Mucosa of descending colon (tissue), 3 donors: Measurements from ENCODE around the gene MTX2. TPM values are rescaled to one million over a fixed set of nuclear protein-coding genes. Genes with fewer than 3 reads are reported as not detected.

Experiments used
- ATAC-seq: fragments of 200-7000 bp; cut with Tn5 transposase; one replicate; pipeline ENCODE4 v1.9.1; 2020; ENCODE audit warnings: mild to moderate bottlenecking, moderate library complexity
- DNase-seq, 3 donors: peaks; one replicate each; pipeline ENCODE4 v3.0.0-alpha.2; 2020
- H3K36me3 ChIP-seq: fragments of 200-600 bp; one replicate; pipeline ENCODE4 v1.8.0; 2021; ENCODE audit warnings: low read depth, mild to moderate bottlenecking
- H3K4me1 ChIP-seq: fragments of 200-600 bp; one replicate; pipeline ENCODE4 v1.8.0; 2021; ENCODE audit warnings: low read depth, mild to moderate bottlenecking
- H3K4me3 ChIP-seq: fragments of 200-600 bp; one replicate; pipeline ENCODE4 v1.8.0; 2021; ENCODE audit warnings: mild to moderate bottlenecking
- H3K9me3 ChIP-seq: fragments of 200-600 bp; one replicate; pipeline ENCODE4 v1.8.0; 2021; ENCODE audit warnings: mild to moderate bottlenecking
- intact Hi-C, 2 donors: fragments of 100-400 bp; cut with DNase I in 1 of 2; cut with micrococcal nuclease in 1 of 2; formaldehyde crosslinking; loops; one replicate each; pipeline versions ENCODE4 v1.11.0 to v1.11.1; 2022; cut with DNase I, micrococcal nuclease
- long read RNA-seq, 2 donors: library from polyadenylated mRNA; unstranded; transcript quantifications; one replicate each; pipeline ENCODE4 v2.0.0, GENCODE V29; 2019 to 2021
- total RNA-seq, 3 donors: library from RNA; stranded (reverse); fragmentation: NEBNext Ultra II Directional in 2 of 3; extraction: Animal tissue kit (Norgen Biotek cat#: 25700) in 2 of 3; gene quantifications; one replicate each; pipeline versions ENCODE4 v1.2.1 to v1.2.4, GENCODE V29; 2021 to 2023
- TF ChIP-seq, protein P1 (sequence below): fragments of 200-600 bp; IDR thresholded peaks from one replicate; pipeline ENCODE4 v1.8.0; 2022; ENCODE audit warnings: antibody characterized with exemption, mild to moderate bottlenecking
- donor health status: DM: no; HTN: no; CAD: no; lungs with moderate emphysema.
- donor health status: DM: no; HTN: no; CAD: no.
- donor health status: DM: no; HTN: yes; CAD: no.

Gene MTX2
- total RNA-seq: 10 to 100 TPM; 27.5 to 29.9 (median 29.8) TPM
- long read RNA-seq, donor 1, transcript MTX2-201 (10 exons, 1,364 nt): major isoform, 18 of 25 reads
- long read RNA-seq, donor 1, partial matches to known transcripts: 0 of 25 reads
- long read RNA-seq, donor 1, other reads (novel, unspliced or antisense): 3 of 25 reads
- long read RNA-seq, donor 2, transcript MTX2-201 (10 exons, 1,364 nt): major isoform, 49 of 60 reads
- long read RNA-seq, donor 2, partial matches to known transcripts: 1 of 60 reads
- long read RNA-seq, donor 2, other reads (novel, unspliced or antisense): 6 of 60 reads

DNA sequence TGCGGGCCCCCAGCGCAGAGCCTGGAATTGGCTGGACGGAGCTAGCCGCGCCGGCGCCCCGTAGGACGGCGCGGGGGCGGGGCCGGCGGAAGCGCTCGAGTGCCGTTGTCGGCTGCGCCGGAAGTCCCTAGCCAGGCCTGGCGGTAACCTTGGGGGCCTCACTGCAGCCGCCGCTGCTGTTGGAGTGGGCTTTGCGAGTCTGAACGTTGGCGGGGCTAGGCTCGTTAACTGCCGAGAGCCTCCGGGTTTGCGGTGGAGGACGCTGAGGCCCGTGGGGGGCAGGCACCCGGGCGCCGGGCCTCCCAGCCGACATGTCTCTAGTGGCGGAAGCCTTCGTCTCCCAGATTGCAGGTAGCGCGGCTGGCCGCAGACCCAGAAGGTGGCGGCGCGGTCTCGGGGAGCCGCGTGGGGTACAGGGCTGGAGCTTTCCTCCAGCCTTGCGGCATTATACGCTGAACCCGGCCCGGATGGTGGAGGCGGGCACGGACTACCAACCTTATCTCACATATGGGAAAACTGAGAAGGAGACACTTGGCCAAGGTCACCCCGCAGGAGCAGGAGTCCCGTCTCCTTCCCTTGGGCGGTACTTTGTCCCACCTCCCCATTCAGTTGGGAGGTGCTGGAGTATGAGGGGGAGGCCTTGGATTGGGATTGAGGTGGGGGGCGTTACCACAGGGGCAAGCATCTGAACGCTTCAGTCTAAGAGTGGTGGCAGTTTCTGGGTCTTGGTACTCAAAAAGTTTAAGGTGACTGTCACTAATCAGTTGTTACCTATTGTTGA lies at the start of gene MTX2:
Gene MTX2, plus strand, starts transcription at position 124 of the 781 bp plus-strand sequence. Its CDS starts 188 bp downstream, at position 312.
- TF ChIP-seq, protein P1, sequence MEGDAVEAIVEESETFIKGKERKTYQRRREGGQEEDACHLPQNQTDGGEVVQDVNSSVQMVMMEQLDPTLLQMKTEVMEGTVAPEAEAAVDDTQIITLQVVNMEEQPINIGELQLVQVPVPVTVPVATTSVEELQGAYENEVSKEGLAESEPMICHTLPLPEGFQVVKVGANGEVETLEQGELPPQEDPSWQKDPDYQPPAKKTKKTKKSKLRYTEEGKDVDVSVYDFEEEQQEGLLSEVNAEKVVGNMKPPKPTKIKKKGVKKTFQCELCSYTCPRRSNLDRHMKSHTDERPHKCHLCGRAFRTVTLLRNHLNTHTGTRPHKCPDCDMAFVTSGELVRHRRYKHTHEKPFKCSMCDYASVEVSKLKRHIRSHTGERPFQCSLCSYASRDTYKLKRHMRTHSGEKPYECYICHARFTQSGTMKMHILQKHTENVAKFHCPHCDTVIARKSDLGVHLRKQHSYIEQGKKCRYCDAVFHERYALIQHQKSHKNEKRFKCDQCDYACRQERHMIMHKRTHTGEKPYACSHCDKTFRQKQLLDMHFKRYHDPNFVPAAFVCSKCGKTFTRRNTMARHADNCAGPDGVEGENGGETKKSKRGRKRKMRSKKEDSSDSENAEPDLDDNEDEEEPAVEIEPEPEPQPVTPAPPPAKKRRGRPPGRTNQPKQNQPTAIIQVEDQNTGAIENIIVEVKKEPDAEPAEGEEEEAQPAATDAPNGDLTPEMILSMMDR: no peak
- intact Hi-C loops: no loop called here
- Histone ChIP-seq H3K4me3 (peak within 1 kb of the TSS; percentile 57), H3K36me3 (no peaks in the 10 kb centered on the region), H3K4me1 (peaks cover 14% of the 10 kb centered on the region), H3K9me3 (no peaks in the 10 kb centered on the region)
- ATAC-seq: peak; percentile 99
- peak; percentile 83 to 89 (median 85) for DNase-seq

DNA sequence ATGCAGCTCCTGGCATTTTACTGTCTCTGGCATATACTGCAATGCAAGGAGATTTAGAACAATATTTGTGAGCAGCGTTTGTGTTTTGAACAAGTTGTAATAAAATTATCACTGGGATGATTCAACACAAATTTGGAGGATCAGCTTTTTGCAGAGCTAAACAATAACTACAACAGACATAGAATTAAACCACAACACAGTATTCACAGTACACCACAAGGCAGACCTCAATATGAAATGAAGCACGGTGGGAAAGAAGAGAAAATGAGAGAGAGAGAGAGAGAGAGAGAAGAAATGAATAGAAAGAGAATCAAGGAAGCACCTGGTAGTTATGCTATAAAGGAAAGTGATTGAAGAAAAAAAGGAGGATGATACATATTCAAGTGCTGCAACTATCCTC lies 41.4 kb upstream of the MTX2 start:
- Histone ChIP-seq H3K4me1 (no peaks in the 10 kb centered on the region), H3K4me3 (no peak overlapping the region), H3K36me3 (no peaks in the 10 kb centered on the region), H3K9me3 (no peaks in the 10 kb centered on the region)
- ATAC-seq (no peak), DNase-seq (no peak)
- intact Hi-C loops: no loop called here
- TF ChIP-seq, protein P1: no peak

GRCh38 chr2:176234156-176234555 lies 35.1 kb upstream of the MTX2 start:
- ATAC-seq (no peak), DNase-seq (no peak)
- H3K36me3 ChIP-seq: no peaks in the 10 kb centered on the region
- no peaks in the 10 kb centered on the region for H3K4me1 ChIP-seq
- H3K9me3 ChIP-seq: no peaks in the 10 kb centered on the region
- H3K4me3 ChIP-seq: no peak overlapping the region
- intact Hi-C loops: no loop called here
- TF ChIP-seq, protein P1: no peak

DNA sequence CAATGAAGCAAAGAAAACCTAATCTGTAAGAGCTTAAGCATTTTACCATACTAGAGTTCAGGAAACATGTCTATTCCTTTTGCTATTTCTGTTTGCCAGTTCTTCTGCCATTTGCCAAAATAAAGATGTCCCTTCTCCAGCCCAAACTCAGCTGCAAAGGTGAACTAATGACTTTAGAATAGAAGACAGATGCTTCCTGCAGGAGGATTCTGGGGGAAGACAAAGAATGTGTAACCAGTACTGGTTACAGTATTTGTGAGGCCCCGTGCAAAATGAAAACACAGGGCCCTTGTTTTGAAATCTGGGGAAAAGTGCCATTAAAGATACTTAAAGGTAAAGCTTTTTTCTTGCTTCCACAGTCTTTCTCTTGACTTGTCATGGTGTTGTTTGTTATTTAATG lies 34.3 kb upstream of the MTX2 start:
- H3K36me3 ChIP-seq: no peaks in the 10 kb centered on the region
- H3K9me3 ChIP-seq: no peaks in the 10 kb centered on the region
- DNase-seq (no peak), ATAC-seq (no peak)
- no peak overlapping the region for H3K4me3 ChIP-seq
- H3K4me1 ChIP-seq: no peaks in the 10 kb centered on the region
- TF ChIP-seq, protein P1: no peak
- intact Hi-C loops: no loop called here

DNA sequence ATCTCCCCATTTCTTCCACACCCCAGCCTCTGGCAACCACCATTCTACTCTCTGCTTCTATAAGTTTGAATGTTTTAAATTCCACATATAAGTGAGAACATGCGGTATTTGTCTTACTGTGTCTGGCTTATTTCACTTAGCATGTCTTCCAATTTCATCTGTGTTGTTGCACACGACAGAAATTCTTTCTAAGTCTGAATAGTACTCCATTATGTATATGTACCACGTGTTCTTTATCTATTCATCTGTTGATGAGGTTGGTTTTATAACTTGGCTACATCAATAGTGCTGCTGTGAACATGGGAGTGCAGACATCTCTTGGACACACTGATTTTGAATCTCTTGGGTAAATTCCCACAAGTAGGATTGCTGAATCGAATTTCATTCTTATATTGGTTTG lies 31.8 kb upstream of the MTX2 start:
- DNase-seq: no peak
- Histone ChIP-seq H3K36me3 (no peaks in the 10 kb centered on the region), H3K4me1 (no peaks in the 10 kb centered on the region), H3K9me3 (no peaks in the 10 kb centered on the region), H3K4me3 (no peak overlapping the region)
- TF ChIP-seq, protein P1: no peak
- intact Hi-C loops: no loop called here
- ATAC-seq: no peak
